HG02763 (cell line): ENCODE data around the gene TMEM151A.
"Not testable (repeated sequence)": the region's sequence is repeated elsewhere in the genome, so short reads cannot be mapped to it uniquely, and the experiment has no call there.

Source experiments
- ATAC-seq: cut with Tn5 transposase; IDR thresholded peaks from one replicate; pipeline ENCODE4 v1.9.1; 2021; ENCODE audit warnings: mild to moderate bottlenecking, moderate library complexity; ENCODE audit not compliant: unreplicated experiment

TMEM151A gene

DNA sequence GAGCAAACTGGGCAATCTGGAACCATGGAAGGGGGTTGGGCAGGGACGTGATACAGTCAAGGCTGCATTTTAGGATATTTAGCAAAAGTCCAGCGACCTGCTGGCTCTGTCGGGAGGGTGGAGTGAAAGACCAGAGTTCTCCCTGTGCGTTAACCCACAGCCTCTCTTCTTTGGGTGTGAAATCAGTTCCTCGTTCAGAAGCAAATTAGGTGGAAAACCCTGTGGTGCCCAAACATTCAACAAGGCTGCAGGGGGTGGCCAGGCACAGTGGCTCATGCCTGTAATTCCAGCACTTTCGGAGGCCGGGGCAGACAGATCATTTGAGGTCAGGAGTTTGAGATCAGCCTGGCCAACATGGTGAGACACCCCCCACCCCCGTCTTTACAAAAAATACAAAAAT lies 5.9 kb downstream of the TMEM151A start:
- no peak for ATAC-seq

GRCh38 chr11:66299186-66299585 lies 7.5 kb downstream of the TMEM151A start:
- no peak for ATAC-seq

- ATAC-seq = no peak
These were observed 11.0 kb downstream of the TMEM151A start for GRCh38 chr11:66302656-66303055.

DNA sequence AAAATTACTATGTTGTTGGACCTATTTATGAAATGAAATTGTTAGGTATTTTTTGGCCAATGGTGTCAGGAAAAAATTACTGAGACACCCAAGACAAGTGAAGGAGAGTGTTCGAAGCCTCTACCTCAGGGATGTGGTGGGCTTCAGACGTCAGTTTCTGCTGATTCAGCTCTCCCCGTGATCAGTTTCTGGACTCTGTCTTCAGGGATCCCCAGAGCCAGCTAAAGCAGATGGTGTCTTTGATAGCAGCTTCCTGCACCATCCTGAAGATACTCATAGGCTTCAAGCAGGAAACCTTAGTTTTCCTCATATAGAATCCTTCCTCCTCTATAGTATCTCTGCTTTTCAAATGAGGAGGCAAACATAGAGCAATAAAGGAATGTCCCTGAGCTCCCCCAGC lies 17.8 kb downstream of the TMEM151A start:
- no peak for ATAC-seq

GRCh38 chr11:66310324-66310723 lies 18.6 kb downstream of the TMEM151A start:
- no peak for ATAC-seq

DNA sequence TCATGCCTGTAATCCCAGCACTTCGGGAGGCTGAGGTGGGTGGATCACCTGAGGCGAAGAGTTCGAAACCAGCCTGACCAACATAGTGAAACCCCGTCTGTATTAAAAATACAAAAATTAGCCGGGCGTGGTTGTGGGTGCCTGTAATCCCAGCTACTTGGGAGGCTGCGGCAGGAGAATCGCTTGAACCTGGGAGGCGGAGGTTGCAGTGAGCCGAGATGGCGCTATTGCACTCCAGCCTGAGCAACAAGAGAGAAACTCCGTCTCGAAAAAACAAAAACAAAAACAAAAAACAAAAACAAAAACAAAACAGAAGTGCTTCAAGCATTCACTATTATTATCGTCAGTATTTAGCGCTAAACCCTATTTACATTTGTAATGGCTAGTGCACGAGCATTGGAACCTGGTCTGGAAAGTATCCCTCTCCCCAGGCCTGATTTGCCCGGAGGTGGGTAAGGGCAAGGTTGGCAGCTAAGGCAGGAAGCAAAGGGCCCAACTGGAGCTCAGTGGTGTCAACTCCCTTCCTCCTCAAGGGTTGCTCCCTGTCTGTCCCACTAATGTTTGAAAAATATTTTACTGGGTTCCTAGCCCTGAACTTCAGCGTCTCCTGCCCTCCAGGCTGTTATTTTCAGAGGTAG lies 19.2 kb downstream of the TMEM151A start:
- not testable (repeated sequence) for ATAC-seq

DNA sequence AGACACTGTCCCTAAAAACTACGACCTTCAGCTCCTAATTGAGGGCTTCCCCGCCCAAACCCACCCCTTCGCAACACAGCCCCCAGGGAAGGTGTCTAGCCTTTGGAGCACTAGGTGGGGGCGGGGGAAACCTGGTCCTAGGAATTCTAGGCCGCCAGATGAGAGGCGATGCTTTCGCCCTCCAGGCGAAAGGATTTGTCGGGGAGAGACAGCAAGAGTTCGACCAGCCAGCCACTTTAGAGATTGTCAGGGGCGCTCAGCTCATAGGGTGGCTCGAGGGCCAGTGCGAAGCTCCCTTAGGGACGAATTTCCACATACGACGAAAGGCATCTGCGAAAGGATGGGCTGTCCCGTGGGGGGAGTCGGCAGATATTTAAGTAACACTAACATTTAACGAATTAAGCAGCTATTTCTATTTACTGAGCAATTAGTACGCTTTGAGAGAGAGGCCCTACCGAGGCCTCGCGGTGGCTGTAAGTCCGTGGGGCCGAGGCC lies 19.8 kb downstream of the TMEM151A start:
- ATAC-seq = no peak

- ATAC-seq = peak; percentile 62
These were observed 20.4 kb downstream of the TMEM151A start for GRCh38 chr11:66311965-66312548.

GRCh38 chr11:66312549-66313320 lies 21.0 kb downstream of the TMEM151A start:
- peak; percentile 59 for ATAC-seq

DNA sequence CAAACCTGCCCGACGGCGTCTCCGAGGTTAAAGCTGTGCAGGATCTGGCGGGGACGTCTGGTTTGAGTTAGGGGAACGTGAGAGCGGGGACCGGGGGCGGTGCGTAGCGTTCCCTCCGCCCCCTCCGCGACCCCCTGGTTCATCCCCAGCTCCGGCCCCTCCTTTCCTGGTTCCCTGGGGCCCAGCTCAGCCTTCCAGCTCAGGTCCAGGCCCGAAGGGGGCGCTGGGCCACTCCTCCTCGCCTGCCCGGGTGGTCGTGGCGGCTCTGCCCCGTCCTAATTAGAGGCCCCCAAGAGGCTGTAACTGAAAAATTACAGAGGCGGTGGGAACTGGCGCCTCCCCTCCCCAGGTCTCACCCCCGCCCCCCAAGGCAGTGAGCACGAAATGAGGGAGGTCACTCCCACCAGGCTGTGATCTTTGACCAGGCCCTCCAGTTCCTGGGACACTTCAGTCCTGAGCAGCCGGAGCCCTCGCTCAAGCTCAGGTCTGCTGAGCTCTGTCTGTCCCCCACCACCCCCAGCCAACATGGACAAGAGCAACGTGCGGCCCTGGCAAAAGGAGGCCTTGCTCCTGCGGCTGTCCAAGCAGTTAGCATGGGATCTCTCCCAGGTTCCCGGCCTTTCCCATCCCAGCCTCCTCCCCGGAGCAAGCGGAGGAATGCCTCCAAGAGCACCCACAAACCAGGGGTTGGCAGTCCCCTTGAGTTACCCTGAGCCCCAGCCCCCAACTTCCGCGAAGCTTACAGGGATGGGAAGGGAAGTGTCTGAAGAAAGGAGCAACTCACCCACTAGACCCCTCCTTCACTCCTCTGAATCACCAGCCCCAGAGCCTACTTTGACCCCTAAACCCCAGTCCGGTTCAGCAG lies 21.9 kb downstream of the TMEM151A start:
- ATAC-seq = no peak

GRCh38 chr11:66314186-66314501 lies 22.4 kb downstream of the TMEM151A start:
- ATAC-seq = no peak

DNA sequence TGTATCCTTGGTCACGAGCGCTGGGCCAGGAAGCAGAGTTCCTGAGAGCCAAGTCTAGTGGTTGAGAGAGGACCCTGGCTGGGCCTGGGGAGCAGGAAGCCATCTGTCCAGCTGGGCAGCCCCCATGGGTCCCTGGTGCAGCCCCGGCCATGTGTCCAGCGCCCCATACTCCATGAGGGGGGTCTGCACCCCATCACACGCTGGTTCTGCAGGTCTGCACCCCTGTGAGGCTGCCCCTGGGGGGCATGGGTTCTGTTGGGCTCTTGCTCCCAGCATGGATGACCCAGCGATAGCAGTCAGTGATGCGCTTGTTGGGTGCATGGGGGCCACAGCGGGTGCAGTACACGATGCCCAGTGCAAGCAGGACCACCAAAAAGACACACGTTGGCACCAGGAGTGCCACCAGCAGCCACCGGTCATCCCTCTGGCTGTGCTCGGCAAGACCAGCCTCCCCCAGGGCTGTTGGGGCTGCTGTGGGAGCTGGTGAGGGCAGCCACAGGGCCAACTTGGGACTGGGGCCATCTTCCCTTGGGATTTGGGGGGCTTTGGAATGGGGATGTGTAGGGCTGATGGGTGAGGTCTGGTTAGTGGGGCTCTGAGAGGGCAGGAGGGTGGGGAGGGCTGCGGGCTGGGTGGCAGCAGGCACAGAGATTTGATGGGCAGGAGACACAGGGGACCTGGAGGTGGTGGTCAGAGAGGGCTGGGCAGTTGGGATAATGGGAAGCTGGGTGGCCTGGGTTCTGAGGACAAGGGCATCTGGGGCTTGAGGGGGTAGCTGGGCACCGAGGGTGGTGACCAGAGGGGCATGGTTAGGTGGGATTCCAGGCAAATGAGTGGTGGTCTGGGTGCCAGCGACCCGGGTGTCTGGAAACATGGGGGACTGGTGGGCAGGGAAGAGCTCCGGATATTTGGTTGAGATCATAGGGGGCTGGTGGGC lies 23.1 kb downstream of the TMEM151A start:
- no peak for ATAC-seq

- ATAC-seq = no peak
These were observed 23.8 kb downstream of the TMEM151A start for GRCh38 chr11:66315498-66315885.

DNA sequence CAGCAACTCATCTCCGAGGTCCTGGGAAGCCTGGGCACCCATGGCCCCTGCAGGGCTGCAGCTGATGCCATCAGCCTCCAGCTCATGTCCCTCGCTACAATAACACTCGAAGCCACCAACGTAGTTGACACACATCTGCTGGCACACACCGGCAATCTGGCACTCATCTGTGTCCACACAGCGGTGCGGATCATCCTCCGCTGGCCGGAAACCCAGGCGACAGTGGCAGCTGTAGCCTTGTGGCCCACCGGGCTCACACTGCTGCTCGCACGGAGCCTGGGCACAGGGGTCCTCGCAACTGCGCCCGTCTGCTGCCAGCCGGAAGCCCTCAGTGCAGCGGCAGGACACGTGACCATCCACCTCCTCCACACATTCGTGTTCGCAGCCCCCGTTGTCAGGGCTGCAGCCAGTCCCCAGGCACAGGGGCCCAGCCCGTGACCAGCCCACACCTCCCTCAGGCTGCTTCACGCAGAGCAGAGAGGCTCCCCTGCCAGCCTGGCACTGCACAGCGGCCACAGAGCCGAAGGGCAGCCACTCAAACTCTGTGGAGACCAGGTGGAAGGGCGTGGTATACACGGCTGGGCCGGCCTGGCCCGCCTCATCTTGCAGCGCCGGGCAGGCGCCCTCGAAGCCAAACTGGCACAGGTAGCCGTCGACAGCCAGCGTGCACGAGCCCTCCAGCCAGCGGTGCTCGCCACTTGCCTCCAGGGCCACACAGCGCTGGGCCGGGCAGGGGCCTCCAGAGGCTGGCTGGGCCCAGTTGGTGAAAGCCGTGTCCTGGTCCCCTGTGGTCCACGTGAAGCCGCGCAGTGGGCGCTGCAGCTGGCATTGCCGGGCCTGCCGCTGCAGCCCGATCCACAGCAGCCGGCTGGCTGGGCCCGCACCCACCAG lies 24.5 kb downstream of the TMEM151A start:
- ATAC-seq = no peak

DNA sequence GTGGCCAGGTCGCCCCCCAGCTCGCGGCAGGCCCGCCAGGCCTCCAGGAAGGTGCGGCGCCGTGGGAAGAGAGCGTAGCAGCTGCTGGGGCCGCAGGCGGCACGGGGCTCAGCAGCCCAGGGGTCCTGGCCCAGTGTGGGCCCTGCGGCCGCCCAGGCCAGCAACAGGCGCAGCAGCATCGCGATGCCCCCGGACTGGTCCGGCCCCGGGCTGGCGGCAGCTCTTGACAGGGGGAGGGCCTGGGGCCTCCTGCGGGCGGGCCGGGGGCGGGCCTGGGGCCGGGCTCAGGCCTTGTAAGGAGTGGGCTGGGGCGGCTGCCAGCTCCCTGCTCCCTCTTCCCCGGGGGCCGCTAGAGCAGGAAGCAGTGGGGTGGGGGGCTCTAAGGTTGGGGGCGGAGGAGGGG lies 25.2 kb downstream of the TMEM151A start, which contains the start of gene CD248:
Gene CD248, minus strand, starts transcription at position 196 of the 403 bp plus-strand sequence. Its CDS starts 17 bp downstream, at position 179.
- ATAC-seq = no peak

DNA sequence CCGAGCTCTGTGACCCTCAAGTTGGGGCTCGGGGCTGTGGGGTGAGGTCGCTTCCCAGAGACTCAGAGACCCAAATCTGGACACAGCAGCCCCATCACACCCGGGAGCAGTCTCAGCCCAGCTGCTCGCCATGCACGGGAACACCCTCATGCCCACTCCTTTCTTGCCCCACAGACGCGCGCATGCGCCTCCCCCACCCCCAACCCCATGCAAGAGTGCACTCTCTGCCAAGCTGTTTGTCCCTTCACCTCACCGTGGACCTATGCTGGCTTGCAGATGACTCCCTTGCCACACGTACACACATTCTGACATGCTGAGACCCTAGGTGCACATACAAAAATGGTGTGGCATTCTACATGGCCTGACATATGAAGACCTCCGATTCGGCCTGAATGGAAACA lies 25.6 kb downstream of the TMEM151A start:
- no peak for ATAC-seq

DNA sequence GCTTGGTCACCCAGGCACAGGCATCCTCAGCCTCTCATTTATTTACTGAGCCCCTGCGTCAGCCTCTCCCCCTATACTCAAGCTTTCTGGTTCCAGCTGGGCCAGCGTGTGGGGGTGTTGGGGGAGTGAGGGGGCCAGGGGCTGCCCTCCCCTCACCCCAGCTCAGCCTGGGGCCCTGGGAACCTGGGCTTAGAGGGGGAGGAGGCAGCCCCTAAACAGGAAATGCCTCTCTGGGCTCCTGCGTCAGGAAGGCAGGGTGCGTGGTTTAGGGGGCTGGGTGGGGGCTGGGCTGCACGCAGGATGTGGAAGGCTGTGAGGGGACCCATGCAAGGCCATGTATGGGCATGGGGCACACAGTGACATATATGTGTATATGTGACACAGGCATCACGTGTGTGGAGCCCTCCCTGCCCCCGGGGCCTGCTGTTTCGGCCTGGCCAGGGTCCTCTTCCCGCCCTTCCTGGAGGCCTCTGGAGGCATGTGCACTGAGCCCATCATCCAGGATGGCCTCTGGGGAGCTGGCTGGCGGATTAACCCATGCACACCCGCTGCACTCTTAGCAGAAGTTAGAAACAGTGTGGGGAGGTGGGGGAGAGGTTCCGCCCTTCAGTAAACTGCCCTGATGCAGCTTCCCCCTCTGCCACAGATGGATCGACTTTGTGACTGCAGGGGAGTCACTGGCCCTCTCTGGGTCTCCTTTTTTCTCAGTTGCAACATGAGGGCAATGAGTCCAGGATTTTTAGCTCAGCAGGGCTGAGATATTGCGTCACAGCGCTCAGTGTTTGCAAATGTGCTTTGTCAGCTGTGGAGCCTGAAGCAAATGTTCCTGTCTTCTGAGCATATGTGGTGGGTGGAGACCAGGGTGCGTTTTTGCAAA lies 26.3 kb downstream of the TMEM151A start:
- ATAC-seq = no peak

DNA sequence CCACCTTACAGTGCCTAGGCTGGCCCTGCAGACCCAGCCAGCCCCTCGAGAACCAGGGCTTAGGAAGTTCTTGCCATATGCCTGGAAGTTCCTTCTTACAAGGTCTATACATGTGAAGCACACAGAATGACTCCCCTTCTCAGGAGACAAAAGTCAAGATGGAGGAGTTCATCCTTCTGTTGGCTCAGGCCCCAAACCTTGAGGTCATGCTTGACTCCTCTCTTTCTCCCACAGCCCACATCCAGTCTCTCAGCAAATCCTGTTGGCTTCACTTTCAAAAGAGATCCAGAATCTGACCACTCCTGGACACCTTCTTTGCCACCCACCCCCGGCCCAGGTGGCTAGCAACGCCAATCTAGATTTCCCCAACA lies 26.9 kb downstream of the TMEM151A start:
- ATAC-seq = no peak
